Putamen (tissue), 1 donor: ENCODE data around the gene OR12D1.

Source experiments
- DNase-seq: peaks from one replicate; pipeline ENCODE4 v3.0.0-alpha.2; 2016; ENCODE audit warnings: low spot score

OR12D1 gene

DNA sequence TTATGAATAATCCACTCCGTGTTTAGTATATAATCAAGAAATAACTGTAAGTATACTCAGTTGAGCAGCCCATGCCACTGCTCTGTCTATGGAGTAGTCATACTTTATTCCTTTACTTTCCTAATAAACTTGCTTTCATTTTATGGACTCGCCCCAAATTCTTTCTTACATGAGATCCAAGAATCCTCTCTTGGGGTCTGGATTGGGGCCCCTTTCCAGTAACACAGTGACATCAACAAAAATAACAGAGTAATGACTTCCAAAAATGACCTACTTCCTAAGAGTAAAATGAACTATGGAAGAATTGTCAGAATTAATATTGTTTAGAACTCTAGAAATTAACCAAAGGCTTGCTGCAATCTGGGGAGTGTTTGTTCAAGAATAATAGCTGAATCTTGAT, 51.1 kb downstream of the OR12D1 start:
- DNase-seq: no peak

GRCh38 chr6:29466241-29466640, 51.5 kb downstream of the OR12D1 start:
- no peak for DNase-seq
